Cardiac septum (tissue), 1 donor: ENCODE measurements around the gene WAC. TPM values are rescaled to one million over a fixed set of nuclear protein-coding genes. Genes with fewer than 3 reads are reported as not detected.
A peak's percentile ranks its signal among the peaks of the same experiment; 100 is the strongest.
"Not testable (repeated sequence)": the region's sequence is repeated elsewhere in the genome, so short reads cannot be mapped to it uniquely, and the experiment has no call there.

Source experiments
- DNase-seq: peaks from one replicate; pipeline ENCODE4 v3.0.0-alpha.2; 2020; ENCODE audit warnings: low spot score
- intact Hi-C: fragments of 100-400 bp; cut with DNase I; formaldehyde crosslinking; loops from one replicate; pipeline ENCODE4 v1.14.0; 2022
- total RNA-seq: library from RNA; stranded (reverse); fragmentation: NEBNext Ultra II Directional; extraction: Animal tissue kit (Norgen Biotek cat#: 25700); gene quantifications from one replicate; pipeline ENCODE4 v1.2.1, GENCODE V29; 2021
- donor health status: DM: no; HTN: no; CAD: no.

WAC gene
- total RNA-seq, 1 donor from 2014 or later = 98.9 TPM

- DNase-seq = no peak
- intact Hi-C loops = no loop called here
Measured at GRCh38 chr10:28644647-28645046, 111.7 kb downstream of the WAC start.

DNA sequence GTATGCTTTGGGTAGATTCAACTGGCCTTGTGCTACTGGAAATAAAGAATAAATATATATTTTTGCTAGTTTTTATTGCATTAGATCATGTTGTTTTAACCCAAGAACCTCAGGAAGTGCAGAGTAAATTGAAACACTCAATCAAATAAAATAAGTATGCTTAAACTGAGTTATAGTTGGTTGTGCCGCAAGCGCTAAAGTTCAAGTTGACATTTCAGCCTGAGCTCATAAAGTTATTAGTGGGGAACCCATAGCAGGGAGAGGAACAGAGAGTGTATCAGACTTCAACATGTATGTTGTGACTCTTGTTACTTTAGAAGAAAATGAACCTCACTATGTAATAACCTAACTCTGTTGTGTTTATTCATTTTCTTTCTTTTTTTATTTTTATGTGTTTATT, 119.2 kb downstream of the WAC start:
- intact Hi-C loops = no loop called here
- DNase-seq = no peak

DNA sequence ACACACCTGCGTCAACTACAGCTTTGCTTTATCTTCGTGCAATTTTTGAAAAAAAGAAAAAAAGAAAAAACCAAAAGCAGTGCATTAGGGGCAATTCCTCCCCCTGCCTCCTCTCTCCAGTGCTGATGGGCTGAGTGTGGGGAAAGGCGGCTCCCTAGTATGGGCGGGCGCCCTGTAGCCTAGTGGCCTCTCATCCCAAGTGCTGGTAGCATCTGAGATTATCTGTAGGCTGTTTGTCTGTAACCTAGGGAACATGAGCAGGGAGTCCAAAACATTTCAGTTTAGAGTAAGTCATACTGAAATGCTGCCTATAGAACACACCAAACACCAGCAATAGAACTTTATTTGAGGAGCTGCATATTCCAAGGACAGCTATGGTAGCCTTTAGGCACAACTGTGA, 119.8 kb downstream of the WAC start:
- DNase-seq = peak; percentile 31
- intact Hi-C loops = no loop called here

DNA sequence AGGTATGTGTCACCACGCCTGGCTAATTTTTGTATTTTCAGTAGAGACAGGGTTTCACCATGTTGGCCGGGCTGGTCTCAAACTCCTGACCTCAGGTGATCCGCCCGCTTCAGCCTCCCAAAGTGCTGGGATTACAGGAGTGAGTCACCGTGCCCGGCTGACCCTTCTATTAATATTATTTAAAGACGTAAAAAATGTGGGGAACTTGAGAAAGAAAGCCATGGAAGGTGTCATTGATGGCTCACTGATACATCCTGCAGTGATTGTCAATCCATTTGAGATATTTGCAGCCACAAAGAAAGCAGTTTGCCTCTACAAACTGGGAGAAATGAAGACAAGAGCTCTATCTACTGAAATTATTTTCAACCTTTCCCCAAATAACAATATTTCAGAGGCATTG, 125.9 kb downstream of the WAC start:
- DNase-seq, intact Hi-C loops: not testable (repeated sequence)

- intact Hi-C loops = loop anchor here (10.0 kb wide), 1 partner anchor 574 kb away; no protein-coding TSS in a partner anchor
- DNase-seq = no peak
Measured at GRCh38 chr10:28661035-28661434, 128.1 kb downstream of the WAC start.

DNA sequence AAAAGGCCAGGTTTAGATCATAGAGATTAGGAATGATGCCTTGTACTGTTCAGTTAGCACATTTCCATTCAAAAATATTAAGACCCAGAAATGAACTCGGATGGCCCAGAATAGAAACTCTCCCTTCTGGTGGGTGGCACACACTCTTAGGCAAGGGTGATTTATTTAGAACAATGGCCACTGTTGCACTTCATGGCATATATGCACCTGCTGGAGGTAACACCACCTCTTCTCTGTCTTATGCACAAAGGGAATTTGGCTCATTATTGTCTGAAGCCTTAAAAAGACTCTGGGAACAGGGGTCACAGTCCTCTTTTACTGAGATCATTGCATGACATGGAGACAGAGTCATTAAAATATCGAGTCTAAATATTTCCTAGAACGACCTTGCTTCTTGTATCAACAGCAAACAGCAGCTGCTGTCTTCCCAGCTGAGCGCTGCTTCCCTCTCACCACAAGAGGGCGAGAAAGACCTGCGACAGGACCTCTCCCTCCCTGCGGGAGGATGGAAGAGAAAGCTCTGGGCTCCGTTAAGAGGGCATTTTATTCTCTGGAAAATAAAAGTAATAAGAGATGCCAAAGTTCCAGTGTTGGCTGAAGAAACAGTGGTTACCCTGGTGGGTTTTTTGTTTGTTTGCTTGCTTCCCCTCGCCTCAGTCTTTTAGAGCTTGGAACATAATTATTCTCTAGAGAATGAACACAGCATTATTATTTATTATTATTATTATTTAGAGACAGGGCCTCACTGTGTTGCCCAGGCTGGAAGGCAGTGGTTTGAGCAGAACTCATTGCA, 130.9 kb downstream of the WAC start:
- intact Hi-C loops = loop anchor here (2.0 to 10.0 kb wide), 3 partner anchors 327 to 641 kb away; no protein-coding TSS in a partner anchor

GRCh38 chr10:28664369-28664740, 131.4 kb downstream of the WAC start:
- intact Hi-C loops = loop anchor here (2.0 to 10.0 kb wide), 2 partner anchors 570 to 640 kb away; no protein-coding TSS in a partner anchor
- DNase-seq = no peak

More for the DNA sequence above, 130.9 kb downstream of the WAC start:
- DNase-seq = peak; percentile 87

DNA sequence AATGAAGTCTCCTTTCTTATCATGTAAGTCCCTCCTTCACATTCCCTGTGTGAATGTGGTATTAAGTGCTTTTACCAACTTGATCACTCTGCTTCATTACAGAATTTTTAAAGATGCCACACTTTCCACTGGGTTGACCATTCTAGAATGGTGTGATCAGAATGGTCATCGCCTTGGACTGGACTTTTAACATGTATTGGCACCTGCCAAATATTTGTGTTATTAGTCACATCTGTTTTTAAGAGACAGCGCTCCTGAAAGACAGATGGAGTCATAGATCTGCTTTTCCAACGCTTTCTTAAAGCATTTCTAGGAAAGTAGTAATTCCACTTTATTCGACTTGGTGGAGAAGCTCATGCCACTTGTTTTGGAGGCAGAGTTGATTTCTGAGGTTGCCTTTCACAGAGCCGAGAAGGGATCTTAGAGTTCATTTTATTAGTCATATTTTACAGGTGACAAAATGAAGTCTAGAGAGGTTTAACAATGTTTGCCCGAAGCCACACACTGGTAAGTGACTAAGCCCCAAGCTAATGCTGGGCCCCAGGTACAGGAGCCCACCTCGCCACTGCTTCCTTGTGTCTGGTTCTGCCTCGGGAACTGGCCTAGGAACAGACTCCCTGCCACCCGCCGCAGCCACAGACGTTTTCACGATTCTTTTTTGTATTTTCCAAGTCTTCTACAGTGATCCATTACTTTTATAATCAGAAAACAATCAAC, 134.0 kb downstream of the WAC start:
- intact Hi-C loops = loop anchor here (5.0 to 10.0 kb wide), 2 partner anchors 465 to 568 kb away; no protein-coding TSS in a partner anchor
- no peak for DNase-seq

DNA sequence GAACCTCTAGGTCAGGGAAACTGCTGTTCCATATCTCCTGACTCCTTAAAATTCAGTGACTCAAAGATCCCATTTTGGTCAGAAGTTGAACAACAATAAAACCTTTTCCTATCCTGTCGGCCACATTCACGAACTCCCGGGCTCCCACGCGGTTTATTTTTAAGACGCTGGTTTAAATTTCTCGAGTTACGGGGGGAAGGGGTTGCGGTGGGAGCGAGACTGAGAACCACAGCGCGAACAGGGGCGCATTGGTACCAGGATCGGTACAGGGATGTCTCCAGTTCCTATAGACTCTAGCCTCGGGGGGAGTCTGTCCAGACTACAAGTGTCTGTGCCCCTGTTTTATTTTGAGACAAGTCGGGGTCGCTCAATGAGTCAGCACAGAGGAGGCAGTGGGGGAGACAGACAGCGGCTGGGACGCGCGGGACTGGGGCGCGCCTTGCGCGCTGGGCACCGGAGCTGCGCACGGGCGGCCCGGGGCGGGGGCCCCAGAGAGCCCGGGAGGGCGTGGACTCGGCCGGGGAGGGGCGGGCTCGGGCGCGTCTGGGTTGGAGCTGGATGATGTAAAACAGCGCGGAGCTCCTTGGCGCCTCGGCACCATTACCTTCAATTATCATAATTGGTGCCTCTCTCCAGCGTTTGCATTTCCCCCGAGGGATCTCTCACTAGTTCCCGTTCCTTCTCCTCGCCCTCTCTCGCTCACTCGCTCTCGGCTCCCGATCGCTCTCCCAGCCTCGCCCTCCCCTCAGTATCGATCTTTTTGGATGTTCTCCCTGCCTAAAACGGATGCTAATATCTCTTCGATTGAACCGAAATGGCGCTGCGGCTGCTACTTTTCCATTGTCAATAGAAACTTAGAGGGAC, 135.7 kb downstream of the WAC start:
- DNase-seq = peak; percentile 81
- intact Hi-C loops = loop anchor here (5.0 to 10.0 kb wide), 2 partner anchors 464 to 566 kb away; no protein-coding TSS in a partner anchor

- DNase-seq = no peak
- intact Hi-C loops = loop anchor here (5.0 to 10.0 kb wide), 2 partner anchors 463 to 565 kb away; no protein-coding TSS in a partner anchor
Measured at GRCh38 chr10:28669227-28670173, 136.6 kb downstream of the WAC start.

Other genes starting within 250 kb of the WAC start
- 13.1 TPM for gene MPP7, start 230.1 kb upstream of the WAC start, total RNA-seq
- 46.6 TPM for gene BAMBI, start 144.4 kb downstream of the WAC start, total RNA-seq